Measurements from ENCODE around the gene IRAK2.
"Not testable (repeated sequence)": the region's sequence is repeated elsewhere in the genome, so short reads cannot be mapped to it uniquely, and the experiment has no call there.

The IRAK2 gene

GRCh38 chr3:10164546-10165393 lies at the start of gene IRAK2:
Gene IRAK2, plus strand, starts transcription at chr3:10164919. Its CDS starts 36 bp downstream, at chr3:10164955.
- DNase-seq (ENCODE audit: low read depth in 2 of 2): no peak

- peak; percentile 85 to 90 for DNase-seq (ENCODE audit: low read depth in 2 of 2)
Measured at GRCh38 chr3:10115326-10116137, 49.2 kb upstream of the IRAK2 start, which contains the start of gene BRK1. Gene BRK1, plus strand, starts transcription at chr3:10115675. Its CDS starts 27 bp downstream, at chr3:10115702.

- no peak for DNase-seq (ENCODE audit: low read depth in 2 of 2)
Measured at GRCh38 chr3:10116138-10116460, 48.6 kb upstream of the IRAK2 start.

- no peak for DNase-seq (ENCODE audit: low read depth in 2 of 2)
Measured at GRCh38 chr3:10116928-10117327, 47.8 kb upstream of the IRAK2 start.

- no peak for DNase-seq (ENCODE audit: low read depth in 2 of 2)
Measured at GRCh38 chr3:10119376-10119775, 45.3 kb upstream of the IRAK2 start.

GRCh38 chr3:10121064-10121463 lies 43.7 kb upstream of the IRAK2 start:
- no peak for DNase-seq (ENCODE audit: low read depth in 2 of 2)

GRCh38 chr3:10122724-10123123 lies 42.0 kb upstream of the IRAK2 start:
- no peak for DNase-seq (ENCODE audit: low read depth in 2 of 2)

GRCh38 chr3:10135872-10136271 lies 28.8 kb upstream of the IRAK2 start:
- not testable (repeated sequence) for DNase-seq (ENCODE audit: low read depth in 2 of 2)

GRCh38 chr3:10136426-10137005 lies 28.2 kb upstream of the IRAK2 start:
- no peak for DNase-seq (ENCODE audit: low read depth in 2 of 2)

- DNase-seq (ENCODE audit: low read depth in 2 of 2): no peak
Measured at GRCh38 chr3:10137178-10137577, 27.5 kb upstream of the IRAK2 start.

- DNase-seq (ENCODE audit: low read depth in 2 of 2): no peak
Measured at GRCh38 chr3:10140996-10141546, 23.6 kb upstream of the IRAK2 start.

- DNase-seq (ENCODE audit: low read depth in 2 of 2): no peak
Measured at GRCh38 chr3:10142707-10143560, 21.8 kb upstream of the IRAK2 start.

GRCh38 chr3:10145685-10146084 lies 19.0 kb upstream of the IRAK2 start:
- no peak for DNase-seq (ENCODE audit: low read depth in 2 of 2)

- DNase-seq (ENCODE audit: low read depth in 2 of 2): no peak
Measured at GRCh38 chr3:10149226-10149625, 15.5 kb upstream of the IRAK2 start.

GRCh38 chr3:10150987-10151386 lies 13.7 kb upstream of the IRAK2 start:
- no peak for DNase-seq (ENCODE audit: low read depth in 2 of 2)

- DNase-seq (ENCODE audit: low read depth in 2 of 2): no peak
Measured at GRCh38 chr3:10154335-10155122, 10.2 kb upstream of the IRAK2 start.

- no peak for DNase-seq (ENCODE audit: low read depth in 2 of 2)
Measured at GRCh38 chr3:10155123-10155472, 9.6 kb upstream of the IRAK2 start.

- no peak for DNase-seq (ENCODE audit: low read depth in 2 of 2)
Measured at GRCh38 chr3:10155658-10156057, 9.1 kb upstream of the IRAK2 start.

GRCh38 chr3:10157031-10157430 lies 7.7 kb upstream of the IRAK2 start:
- no peak for DNase-seq (ENCODE audit: low read depth in 2 of 2)

GRCh38 chr3:10158555-10158954 lies 6.2 kb upstream of the IRAK2 start:
- DNase-seq (ENCODE audit: low read depth in 2 of 2): not testable (repeated sequence)

- peak; percentile 61 to 62 for DNase-seq (ENCODE audit: low read depth in 2 of 2)
Measured at GRCh38 chr3:10160346-10160745, 4.4 kb upstream of the IRAK2 start.
